Choroid plexus epithelial cell (primary cell): Measurements from ENCODE around the gene DTX1.
"Not testable (repeated sequence)": the region's sequence is repeated elsewhere in the genome, so short reads cannot be mapped to it uniquely, and the experiment has no call there.

Experiments used
- DNase-seq: peaks from one replicate; pipeline ENCODE4 v3.0.0-alpha.2; 2010; ENCODE audit warnings: low read depth
- H3K4me3 ChIP-seq: 2 replicates; pipeline ENCODE4 v1.5.1; 2011; ENCODE audit warnings: low read depth, mild to moderate bottlenecking, control low read depth, low read length, moderate library complexity
- CTCF ChIP-seq: conservative IDR thresholded peaks from 2 replicates; pipeline ENCODE4 v1.5.1; 2011; ENCODE audit warnings: low read depth, mild to moderate bottlenecking, control low read depth, inconsistent platforms, low read length, moderate library complexity

DTX1 gene

GRCh38 chr12:113113397-113113796, 56.9 kb downstream of the DTX1 start:
- TF ChIP-seq CTCF = no peak
- no peak for DNase-seq
- H3K4me3 ChIP-seq = no peak overlapping the region

DNA sequence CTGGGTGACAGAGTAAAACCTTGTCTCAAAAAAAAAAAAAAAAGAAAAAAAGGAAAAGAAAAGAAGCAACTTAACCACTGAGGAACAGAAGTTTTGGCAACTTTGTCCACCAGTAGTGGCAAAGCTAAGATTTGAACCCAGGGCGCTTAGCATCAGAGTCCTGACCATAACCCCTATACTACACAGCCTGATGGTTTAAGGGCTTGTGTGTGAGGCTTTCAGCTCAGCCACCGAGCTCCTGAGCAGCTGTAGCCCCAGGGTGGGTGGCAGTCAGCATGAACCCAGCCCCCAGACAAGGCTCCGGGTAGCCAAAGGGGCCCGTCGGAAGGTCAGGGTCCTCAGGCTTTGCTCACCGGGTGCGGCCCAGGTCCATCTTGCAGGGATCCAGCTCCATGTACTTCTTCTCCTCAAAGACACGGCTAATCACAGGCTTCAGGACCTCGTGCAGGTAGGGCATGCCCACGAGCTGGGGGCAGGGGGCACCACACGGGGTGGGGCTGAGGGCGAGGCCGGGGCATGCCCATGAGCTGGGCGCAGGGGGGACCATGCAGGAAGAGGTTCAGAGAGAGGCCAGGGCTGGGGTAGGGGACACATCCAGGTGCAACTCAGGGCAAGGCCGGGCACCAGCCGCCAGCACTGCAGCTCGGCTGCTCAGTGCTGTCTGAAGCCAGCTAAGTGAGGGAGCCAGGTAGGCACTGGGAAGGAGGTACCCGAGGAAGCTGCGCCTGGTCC, 58.1 kb downstream of the DTX1 start:
- no peak overlapping the region for H3K4me3 ChIP-seq
- no peak for TF ChIP-seq CTCF
- DNase-seq = no peak

- H3K4me3 ChIP-seq = no peak overlapping the region
- no peak for TF ChIP-seq CTCF
- DNase-seq = no peak
Observed at GRCh38 chr12:113115455-113116126, 59.1 kb downstream of the DTX1 start.

GRCh38 chr12:113116875-113117274, 60.3 kb downstream of the DTX1 start:
- TF ChIP-seq CTCF = no peak
- no peak overlapping the region for H3K4me3 ChIP-seq
- DNase-seq = no peak

GRCh38 chr12:113117684-113118083, 61.2 kb downstream of the DTX1 start:
- H3K4me3 ChIP-seq, DNase-seq: not testable (repeated sequence)

DNA sequence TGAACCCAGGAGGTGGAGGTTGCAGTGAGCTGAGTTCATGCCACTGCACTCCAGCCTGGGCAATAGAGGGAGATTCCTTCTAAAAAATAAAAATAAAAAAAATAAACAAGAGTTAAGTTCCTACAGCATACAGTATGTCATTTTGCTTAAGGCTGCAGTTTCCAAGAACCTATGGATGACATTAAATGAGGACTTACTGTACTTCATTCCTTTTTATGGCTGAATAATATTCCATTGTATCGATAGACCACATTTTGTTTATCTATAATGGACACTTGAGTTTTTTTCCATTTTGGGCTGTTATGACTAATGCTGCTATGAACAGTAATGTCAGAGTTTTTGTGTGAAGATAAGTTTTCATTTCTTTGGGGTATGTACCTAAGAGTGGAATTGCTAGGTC, 61.6 kb downstream of the DTX1 start:
- DNase-seq = no peak
- no peak overlapping the region for H3K4me3 ChIP-seq
- no peak for TF ChIP-seq CTCF

GRCh38 chr12:113119980-113120669, 63.6 kb downstream of the DTX1 start:
- no peak for TF ChIP-seq CTCF
- DNase-seq = no peak
- H3K4me3 ChIP-seq = no peak overlapping the region
